Measurements from ENCODE around the gene RPS19BP1. TPM values are rescaled to one million over a fixed set of nuclear protein-coding genes. Genes with fewer than 3 reads are reported as not detected.

Gene RPS19BP1
- total RNA-seq, 4 donors from 2014 or later: 72.2 to 128 (median 104) TPM

GRCh38 chr22:39526736-39527171 is 5.8 kb downstream of the RPS19BP1 start:
- Histone ChIP-seq H3K27ac (peak overlapping the region; percentile 64 to 95 (median 86)), H3K4me3 (no peak overlapping the region), H3K4me1 (peaks cover 83 to 86% of the 10 kb centered on the region in 2 donors), H3K9me3 (no peaks in the 10 kb centered on the region), H3K27me3 (no peaks in the 10 kb centered on the region), H3K36me3 (peaks cover 0 to 25% of the 10 kb centered on the region in 2 donors)
- no peak for ATAC-seq
- DNase-seq: no peak
- TF ChIP-seq POLR2A (IDR thresholded peaks at IDR 0.05): no peak
- TF ChIP-seq CTCF (IDR thresholded peaks at IDR 0.05 in 4 of 5, conservative IDR thresholded peaks at IDR 0.05 in 1 of 5): no peak
- in situ Hi-C loops (cut with MboI; ENCODE audit: low sequenced_read_pairs in 4 of 4): loop anchor here in 3 of 4 donors (25.0 kb wide), 3 partner anchors 511 to 836 kb away; partner anchors contain the start of genes ADSL (in 2 of the 3) and SGSM3 (in 1 of the 3)
- intact Hi-C loops (cut with DNase I; ENCODE audit: low total_unique reads): loop anchor here (5.0 to 10.0 kb wide), 5 partner anchors 354 to 1922 kb away; partner anchors contain the start of genes GGA1, MRTFA and SUN2

- Histone ChIP-seq H3K4me1 (peaks cover 75 to 79% of the 10 kb centered on the region in 2 donors), H3K36me3 (peaks cover 0 to 29% of the 10 kb centered on the region in 2 donors), H3K27me3 (no peaks in the 10 kb centered on the region), H3K4me3 (no peak overlapping the region), H3K9me3 (no peaks in the 10 kb centered on the region), H3K27ac (peak overlapping the region; percentile 95 to 100 (median 100))
- DNase-seq: no peak
- in situ Hi-C loops (cut with MboI; ENCODE audit: low sequenced_read_pairs in 4 of 4): loop anchor here in 3 of 4 donors (25.0 kb wide), 3 partner anchors 512 to 837 kb away; partner anchors contain the start of genes ADSL (in 2 of the 3) and SGSM3 (in 1 of the 3)
- no peak for TF ChIP-seq CTCF (IDR thresholded peaks at IDR 0.05 in 4 of 5, conservative IDR thresholded peaks at IDR 0.05 in 1 of 5)
- intact Hi-C loops (cut with DNase I; ENCODE audit: low total_unique reads): loop anchor here (5.0 to 10.0 kb wide), 5 partner anchors 353 to 1921 kb away; partner anchors contain the start of genes GGA1, MRTFA and SUN2
- no peak for ATAC-seq
These were observed 6.9 kb downstream of the RPS19BP1 start for GRCh38 chr22:39525658-39525975.

- Histone ChIP-seq H3K4me1 (peaks cover 69 to 76% of the 10 kb centered on the region in 2 donors), H3K9me3 (no peaks in the 10 kb centered on the region), H3K27me3 (no peaks in the 10 kb centered on the region), H3K36me3 (peaks cover 0 to 28% of the 10 kb centered on the region in 2 donors), H3K4me3 (no peak overlapping the region), H3K27ac (peak overlapping the region; percentile 95 to 100 (median 100))
- intact Hi-C loops (cut with DNase I; ENCODE audit: low total_unique reads): loop anchor here (5.0 to 10.0 kb wide), 5 partner anchors 353 to 1920 kb away; partner anchors contain the start of genes GGA1, MRTFA and SUN2
- TF ChIP-seq POLR2A (IDR thresholded peaks at IDR 0.05) (no peak), CTCF (IDR thresholded peaks at IDR 0.05 in 4 of 5, conservative IDR thresholded peaks at IDR 0.05 in 1 of 5) (no peak)
- DNase-seq: no peak
- in situ Hi-C loops (cut with MboI; ENCODE audit: low sequenced_read_pairs in 4 of 4): loop anchor here (25.0 kb wide), 5 partner anchors 213 to 837 kb away; partner anchors contain the start of genes ADSL (in 2 of the 4), CBX7 (in 2 of the 4), RPL3 (in 1 of the 4) and SGSM3 (in 1 of the 4)
- ATAC-seq: no peak
These were observed 7.5 kb downstream of the RPS19BP1 start for GRCh38 chr22:39524753-39525657.

GRCh38 chr22:39524089-39524752 is 8.3 kb downstream of the RPS19BP1 start:
- Histone ChIP-seq H3K27me3 (no peaks in the 10 kb centered on the region), H3K4me3 (peak overlapping the region in 1 of 4 donors; percentile 100), H3K36me3 (peaks cover 0 to 28% of the 10 kb centered on the region in 2 donors), H3K4me1 (peaks cover 62 to 70% of the 10 kb centered on the region in 2 donors), H3K27ac (peak overlapping the region; percentile 95 to 100 (median 100)), H3K9me3 (no peaks in the 10 kb centered on the region)
- DNase-seq: peak in 1 of 2 donors; percentile 60
- intact Hi-C loops (cut with DNase I; ENCODE audit: low total_unique reads) (loop anchor here (10.0 kb wide), 4 partner anchors 751 to 1919 kb away; partner anchors contain the start of genes GGA1, MRTFA and SUN2), in situ Hi-C loops (cut with MboI; ENCODE audit: low sequenced_read_pairs in 4 of 4) (loop anchor here in 2 of 4 donors (25.0 kb wide), 2 partner anchors 212 to 362 kb away; partner anchors contain the start of genes CBX7 (in 2 of the 2) and RPL3 (in 1 of the 2))
- TF ChIP-seq POLR2A (IDR thresholded peaks at IDR 0.05) (no peak), CTCF (IDR thresholded peaks at IDR 0.05 in 4 of 5, conservative IDR thresholded peaks at IDR 0.05 in 1 of 5) (no peak)
- ATAC-seq: no peak
